HepG2 (cell line): ENCODE data around the gene TPSB2.
"Not testable (repeated sequence)": the region's sequence is repeated elsewhere in the genome, so short reads cannot be mapped to it uniquely, and the experiment has no call there.

ENCODE experiments used
- ARHGAP35 ChIP-seq: sonication (generic); formaldehyde crosslinking; IDR thresholded peaks from 2 replicates; pipeline ENCODE4 v1.9.0; 2022; ENCODE audit warnings: mild to moderate bottlenecking, inconsistent platforms, moderate library complexity, missing genetic modification reagents, borderline replicate concordance
- ARID2 ChIP-seq: sonication (generic); formaldehyde crosslinking; IDR thresholded peaks from 2 replicates; pipeline ENCODE4 v1.8.1; 2022; ENCODE audit warnings: mild to moderate bottlenecking, missing genetic modification reagents, borderline replicate concordance
- CBX2 ChIP-seq, 2 experiments: fragments of 200-600 bp in 1 of 2; sonication (generic); formaldehyde crosslinking in 1 of 2; IDR thresholded peaks; 2 replicates each; pipeline versions ENCODE4 v1.7.0 to v1.8.1; 2018 to 2022; ENCODE audit warnings: low read depth in 2 of 2, low read length in 1 of 2, mild to moderate bottlenecking in 1 of 2, missing genetic modification reagents in 1 of 2
- FOXJ3 ChIP-seq: sonication (generic); formaldehyde crosslinking; IDR thresholded peaks from 2 replicates; pipeline ENCODE4 v1.4.0; 2020; ENCODE audit warnings: missing genetic modification reagents, mild to moderate bottlenecking, borderline replicate concordance
- MED8 ChIP-seq: sonication (generic); formaldehyde crosslinking; IDR thresholded peaks from 2 replicates; pipeline ENCODE4 v1.8.1; 2023; ENCODE audit warnings: mild to moderate bottlenecking, missing genetic modification reagents; ENCODE audit not compliant: insufficient replicate concordance
- POLR2A ChIP-seq, 2 experiments: IDR thresholded peaks; 2 replicates each; pipeline ENCODE4 v1.6.1; 2011; ENCODE audit warnings: low read depth in 2 of 2, low read length in 2 of 2, mild to moderate bottlenecking in 1 of 2, moderate library complexity in 1 of 2; ENCODE audit not compliant: insufficient read depth in 1 of 2
- SMAD9 ChIP-seq: sonication (generic); formaldehyde crosslinking; IDR thresholded peaks from 2 replicates; pipeline ENCODE4 v1.5.1; 2020; ENCODE audit warnings: mild to moderate bottlenecking, missing genetic modification reagents
- TCF12 ChIP-seq, 2 experiments: fragments of 450-650 bp in 1 of 2; sonication (generic) in 1 of 2; formaldehyde crosslinking in 1 of 2; IDR thresholded peaks; 2 replicates each; pipeline versions ENCODE4 v1.6.1 to v1.8.0; 2017 to 2022; ENCODE audit warnings: antibody characterized with exemption in 1 of 2, mild to moderate bottlenecking in 1 of 2, missing genetic modification reagents in 1 of 2, moderate library complexity in 1 of 2
- TGIF2 ChIP-seq: IDR thresholded peaks from 2 replicates; pipeline ENCODE4 v1.6.1; 2016; ENCODE audit warnings: control low read depth, missing compliant biosample characterization
- YY1 ChIP-seq: IDR thresholded peaks from 2 replicates; pipeline ENCODE4 v1.6.1; 2011; ENCODE audit warnings: low read length, low read depth, moderate library complexity, mild to moderate bottlenecking; ENCODE audit not compliant: insufficient read depth, insufficient replicate concordance
- TF ChIP-seq, protein P1 (sequence below): sonication (generic); formaldehyde crosslinking; IDR thresholded peaks from 2 replicates; pipeline ENCODE4 v1.4.0; 2020; ENCODE audit warnings: missing genetic modification reagents
- TF ChIP-seq, protein P2 (sequence below): sonication (generic); formaldehyde crosslinking; IDR thresholded peaks from 2 replicates; pipeline ENCODE4 v1.5.0; 2020; ENCODE audit warnings: mild to moderate bottlenecking, missing genetic modification reagents, moderate library complexity
- TF ChIP-seq, protein P3 (sequence below): sonication (generic); formaldehyde crosslinking; IDR thresholded peaks from 2 replicates; pipeline ENCODE4 v1.5.0; 2020; ENCODE audit warnings: missing genetic modification reagents

DNA sequence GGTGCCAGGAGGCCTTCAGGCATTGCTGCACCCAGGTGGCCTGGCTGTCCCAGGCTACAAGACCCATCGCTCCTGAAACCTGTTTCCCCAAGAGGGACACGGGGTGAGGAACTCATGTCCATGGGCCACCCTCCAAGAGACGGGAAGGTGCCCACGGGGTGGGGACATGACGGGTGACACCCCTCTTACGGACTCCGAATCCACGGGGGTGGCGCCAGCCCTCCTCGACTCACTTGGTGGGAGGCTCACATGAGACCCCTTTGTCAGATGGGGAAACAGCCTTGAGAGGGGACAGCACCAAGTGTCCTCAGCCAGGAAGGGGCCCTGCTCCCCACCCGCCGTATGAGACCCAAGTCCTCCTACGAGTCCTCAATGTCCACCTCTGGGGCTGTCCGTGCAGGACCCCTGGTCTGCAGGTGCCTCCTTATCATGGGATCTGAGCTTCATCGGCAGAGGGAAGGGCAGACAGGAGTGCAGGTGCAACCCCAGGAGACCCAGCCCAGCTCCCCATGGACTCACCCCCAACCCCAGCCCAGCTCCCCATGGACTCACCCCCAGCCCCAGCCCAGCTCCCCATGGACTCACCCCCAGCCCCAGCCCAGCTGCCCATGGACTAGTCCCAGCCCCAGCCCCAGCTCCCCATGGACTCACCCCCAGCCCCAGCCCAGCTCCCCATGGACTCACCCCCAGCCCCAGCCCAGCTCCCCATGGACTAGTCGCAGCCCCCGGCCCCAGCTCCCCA lies 658 bp upstream of the TPSB2 start:
- TF ChIP-seq, protein P1, sequence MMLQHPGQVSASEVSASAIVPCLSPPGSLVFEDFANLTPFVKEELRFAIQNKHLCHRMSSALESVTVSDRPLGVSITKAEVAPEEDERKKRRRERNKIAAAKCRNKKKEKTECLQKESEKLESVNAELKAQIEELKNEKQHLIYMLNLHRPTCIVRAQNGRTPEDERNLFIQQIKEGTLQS (CRISPR knock-in tag) = not testable (repeated sequence)
- not testable (repeated sequence) for TF ChIP-seq TCF12 (IDR thresholded peaks at IDR 0.05); TCF12 (CRISPR knock-in tag; IDR thresholded peaks at IDR 0.05); POLR2A (IDR thresholded peaks at IDR 0.05; ENCODE audit: insufficient read depth in 1 of 2, low read depth in 2 of 2, low read length in 2 of 2); MED8; TGIF2; CBX2 (IDR thresholded peaks at IDR 0.05; ENCODE audit: low read depth, low read length); CBX2 (CRISPR knock-in tag; IDR thresholded peaks at IDR 0.05; ENCODE audit: low read depth); SMAD9 (CRISPR knock-in tag); YY1; ARID2; FOXJ3 (CRISPR knock-in tag); ARHGAP35 (CRISPR knock-in tag)
- TF ChIP-seq, protein P2, sequence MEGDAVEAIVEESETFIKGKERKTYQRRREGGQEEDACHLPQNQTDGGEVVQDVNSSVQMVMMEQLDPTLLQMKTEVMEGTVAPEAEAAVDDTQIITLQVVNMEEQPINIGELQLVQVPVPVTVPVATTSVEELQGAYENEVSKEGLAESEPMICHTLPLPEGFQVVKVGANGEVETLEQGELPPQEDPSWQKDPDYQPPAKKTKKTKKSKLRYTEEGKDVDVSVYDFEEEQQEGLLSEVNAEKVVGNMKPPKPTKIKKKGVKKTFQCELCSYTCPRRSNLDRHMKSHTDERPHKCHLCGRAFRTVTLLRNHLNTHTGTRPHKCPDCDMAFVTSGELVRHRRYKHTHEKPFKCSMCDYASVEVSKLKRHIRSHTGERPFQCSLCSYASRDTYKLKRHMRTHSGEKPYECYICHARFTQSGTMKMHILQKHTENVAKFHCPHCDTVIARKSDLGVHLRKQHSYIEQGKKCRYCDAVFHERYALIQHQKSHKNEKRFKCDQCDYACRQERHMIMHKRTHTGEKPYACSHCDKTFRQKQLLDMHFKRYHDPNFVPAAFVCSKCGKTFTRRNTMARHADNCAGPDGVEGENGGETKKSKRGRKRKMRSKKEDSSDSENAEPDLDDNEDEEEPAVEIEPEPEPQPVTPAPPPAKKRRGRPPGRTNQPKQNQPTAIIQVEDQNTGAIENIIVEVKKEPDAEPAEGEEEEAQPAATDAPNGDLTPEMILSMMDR (CRISPR knock-in tag) = not testable (repeated sequence)
- TF ChIP-seq, protein P3, sequence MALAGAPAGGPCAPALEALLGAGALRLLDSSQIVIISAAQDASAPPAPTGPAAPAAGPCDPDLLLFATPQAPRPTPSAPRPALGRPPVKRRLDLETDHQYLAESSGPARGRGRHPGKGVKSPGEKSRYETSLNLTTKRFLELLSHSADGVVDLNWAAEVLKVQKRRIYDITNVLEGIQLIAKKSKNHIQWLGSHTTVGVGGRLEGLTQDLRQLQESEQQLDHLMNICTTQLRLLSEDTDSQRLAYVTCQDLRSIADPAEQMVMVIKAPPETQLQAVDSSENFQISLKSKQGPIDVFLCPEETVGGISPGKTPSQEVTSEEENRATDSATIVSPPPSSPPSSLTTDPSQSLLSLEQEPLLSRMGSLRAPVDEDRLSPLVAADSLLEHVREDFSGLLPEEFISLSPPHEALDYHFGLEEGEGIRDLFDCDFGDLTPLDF (CRISPR knock-in tag) = not testable (repeated sequence)
